Right atrium auricular region (tissue), 2 donors: ENCODE data around the gene IRX6. TPM values are rescaled to one million over a fixed set of nuclear protein-coding genes. Genes with fewer than 3 reads are reported as not detected.

ENCODE experiments used
- DNase-seq: peaks from one replicate; pipeline ENCODE4 v3.0.0-alpha.2; 2019; ENCODE audit warnings: low spot score
- H3K27ac ChIP-seq, 2 donors: fragments of 200-600 bp; sonication (generic); 1 replicate in 1 of 2; 2 replicates in 1 of 2; pipeline ENCODE4 v1.5.1; 2016 to 2019
- H3K27me3 ChIP-seq, 2 donors: fragments of 200-600 bp; sonication (generic); one replicate each; pipeline versions ENCODE4 v1.5.1 to v1.6.0; 2017 to 2019
- H3K36me3 ChIP-seq: fragments of 200-600 bp; sonication (generic); one replicate; pipeline ENCODE4 v1.5.1; 2016
- H3K4me1 ChIP-seq, 2 donors: fragments of 200-600 bp; sonication (generic); one replicate each; pipeline versions ENCODE4 v1.5.1 to v1.6.0; 2017 to 2019
- H3K4me3 ChIP-seq, 2 donors: fragments of 200-600 bp; sonication (generic); 1 replicate in 1 of 2; 2 replicates in 1 of 2; pipeline ENCODE4 v1.5.1; 2017 to 2019; ENCODE audit warnings: mild to moderate bottlenecking in 1 of 2, moderate library complexity in 1 of 2
- H3K9me3 ChIP-seq, 2 donors: fragments of 200-600 bp; sonication (generic); one replicate each; pipeline ENCODE4 v1.5.1; 2019
- CTCF ChIP-seq, 2 donors: fragments of 200-600 bp; sonication (generic); IDR thresholded peaks; one replicate each; pipeline ENCODE4 v1.5.1; 2019; ENCODE audit warnings: antibody characterized with exemption in 2 of 2
- total RNA-seq, 2 donors: library from RNA; depleted of rRNA; stranded (reverse); fragments of >200 nt; gene quantifications; one replicate each; pipeline ENCODE4 v1.1.0, GENCODE V29; 2016

IRX6 gene
- total RNA-seq, 2 donors from 2014 or later = 0.35 TPM; not detected in 1

- no peak for TF ChIP-seq CTCF (IDR thresholded peaks at IDR 0.05)
- DNase-seq = no peak
- H3K27me3 ChIP-seq = no peaks in the 10 kb centered on the region
- no peak overlapping the region for H3K4me3 ChIP-seq
- peaks cover 0 to 29% of the 10 kb centered on the region in 2 donors for H3K4me1 ChIP-seq
- no peak overlapping the region for H3K27ac ChIP-seq
- H3K36me3 ChIP-seq = no peaks in the 10 kb centered on the region
- H3K9me3 ChIP-seq = no peaks in the 10 kb centered on the region
Observed at GRCh38 chr16:55328611-55329569, 4.9 kb downstream of the IRX6 start.

DNA sequence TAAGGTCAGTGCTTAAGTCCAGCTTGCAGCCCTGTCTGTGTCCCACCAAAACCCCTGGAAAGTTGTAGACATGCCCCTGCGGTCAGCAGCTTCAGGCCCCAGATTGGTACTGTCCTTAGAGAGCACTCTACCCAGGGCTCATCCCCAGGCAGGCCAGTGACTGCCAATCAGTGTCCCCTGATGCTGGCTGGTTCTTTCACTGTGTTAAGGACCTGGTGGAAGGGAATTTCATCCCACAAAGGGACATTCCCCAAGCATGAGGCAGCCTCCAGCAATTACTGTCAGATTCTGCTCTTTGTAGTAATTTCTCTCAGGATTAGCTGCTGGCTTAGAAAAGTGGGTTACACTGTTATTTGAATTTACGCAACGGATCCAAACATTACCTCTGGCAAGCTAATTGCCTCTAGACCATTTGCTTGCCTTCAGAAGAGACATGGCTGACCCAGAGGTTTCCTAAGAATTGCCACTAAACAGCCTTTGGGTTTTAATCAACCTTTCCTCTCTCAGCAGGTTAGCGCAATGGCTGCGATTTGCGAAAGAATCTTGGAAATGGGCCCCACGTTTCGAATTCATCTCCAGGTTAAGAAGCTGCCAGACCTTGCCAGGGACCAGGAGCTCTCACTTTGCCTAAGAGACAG is 5.9 kb downstream of the IRX6 start:
- no peak for DNase-seq
- no peaks in the 10 kb centered on the region for H3K27me3 ChIP-seq
- TF ChIP-seq CTCF (IDR thresholded peaks at IDR 0.05) = no peak
- H3K27ac ChIP-seq = no peak overlapping the region
- H3K36me3 ChIP-seq = no peaks in the 10 kb centered on the region
- no peak overlapping the region for H3K4me3 ChIP-seq
- H3K4me1 ChIP-seq = peaks cover 0 to 19% of the 10 kb centered on the region in 2 donors
- H3K9me3 ChIP-seq = no peaks in the 10 kb centered on the region

- DNase-seq = no peak
- Histone ChIP-seq H3K4me3 (peak overlapping the region in 1 of 2 donors; percentile 26), H3K9me3 (no peaks in the 10 kb centered on the region), H3K27ac (no peak overlapping the region), H3K36me3 (no peaks in the 10 kb centered on the region), H3K27me3 (no peaks in the 10 kb centered on the region), H3K4me1 (peaks cover 0 to 17% of the 10 kb centered on the region in 2 donors)
- no peak for TF ChIP-seq CTCF (IDR thresholded peaks at IDR 0.05)
Observed at GRCh38 chr16:55330781-55331647, 7.0 kb downstream of the IRX6 start.

- TF ChIP-seq CTCF (IDR thresholded peaks at IDR 0.05) = no peak
- peaks cover 0 to 17% of the 10 kb centered on the region in 2 donors for H3K4me1 ChIP-seq
- H3K27me3 ChIP-seq = no peaks in the 10 kb centered on the region
Observed at GRCh38 chr16:55331648-55332185, 7.7 kb downstream of the IRX6 start.

DNA sequence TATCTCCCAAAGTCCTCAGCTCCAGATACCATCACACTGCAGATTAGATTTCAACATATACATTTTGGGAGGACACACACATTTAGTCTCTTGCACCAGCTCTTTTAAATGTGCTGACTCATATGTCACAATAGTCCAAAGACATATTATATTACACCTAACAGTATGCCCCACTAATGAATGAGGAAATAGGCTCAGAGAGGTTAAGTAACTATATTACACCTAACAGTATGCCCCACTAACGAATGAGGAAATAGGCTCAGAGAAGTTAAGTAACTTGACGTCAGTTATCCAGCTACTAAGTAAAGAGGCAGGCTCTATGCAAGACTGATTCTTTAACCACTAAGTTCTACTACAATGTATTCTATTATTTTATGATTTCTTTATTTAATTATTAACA is 9.7 kb downstream of the IRX6 start:
- H3K27ac ChIP-seq = no peak overlapping the region
- no peak overlapping the region for H3K4me3 ChIP-seq
- no peaks in the 10 kb centered on the region for H3K36me3 ChIP-seq
- H3K4me1 ChIP-seq = peaks cover 0 to 15% of the 10 kb centered on the region in 2 donors
- no peak for DNase-seq
- no peaks in the 10 kb centered on the region for H3K9me3 ChIP-seq
- no peaks in the 10 kb centered on the region for H3K27me3 ChIP-seq
- no peak for TF ChIP-seq CTCF (IDR thresholded peaks at IDR 0.05)

More at GRCh38 chr16:55331648-55332185, 7.7 kb downstream of the IRX6 start:
- Histone ChIP-seq H3K27ac (no peak overlapping the region), H3K36me3 (no peaks in the 10 kb centered on the region), H3K4me3 (peak overlapping the region in 1 of 2 donors; percentile 26), H3K9me3 (no peaks in the 10 kb centered on the region)
- no peak for DNase-seq
